Measurements from ENCODE around the gene UBE2O. TPM values are rescaled to one million over a fixed set of nuclear protein-coding genes. Genes with fewer than 3 reads are reported as not detected.

Gene UBE2O
- total RNA-seq, 1 experiment from 2014 or later = 57.4 TPM

GRCh38 chr17:76369804-76370203, 83.1 kb downstream of the UBE2O start:
- CTCF ChIA-PET = no interaction called here
- Histone ChIP-seq H3K4me1 (ENCODE audit: insufficient read depth, low read length, poor library complexity, severe bottlenecking) (no peaks in the 10 kb centered on the region), H3K27me3 (replicated peaks; ENCODE audit: insufficient read depth, low read depth, low read length, poor library complexity) (no peaks in the 10 kb centered on the region), H3K4me3 (ENCODE audit: low read depth, low read length, poor library complexity, severe bottlenecking) (no peak overlapping the region), H3K36me3 (ENCODE audit: insufficient read depth, low read length, poor library complexity, severe bottlenecking) (no peaks in the 10 kb centered on the region), H3K9me3 (ENCODE audit: low read depth, low read length, poor library complexity, severe bottlenecking) (no peaks in the 10 kb centered on the region), H3K27ac (ENCODE audit: low read depth, low read length, poor library complexity, severe bottlenecking) (no peak overlapping the region)
- intact Hi-C loops (cut with micrococcal nuclease; ENCODE audit: unreplicated experiment) = no loop called here
- DNase-seq (ENCODE audit: low spot score) = no peak
- POLR2A ChIA-PET (ENCODE audit: low non-redundant PET) = no interaction called here
- TF ChIP-seq CTCF (conservative IDR thresholded peaks at IDR 0.05; ENCODE audit: low read depth, low read length) = no peak
- TF ChIP-seq EZH2 (IDR thresholded peaks at IDR 0.05; ENCODE audit: borderline replicate concordance, low read depth, low read length, poor library complexity, severe bottlenecking) = no peak
- BruUV-seq (replicated peaks) = no TSS peak

- intact Hi-C loops (cut with micrococcal nuclease; ENCODE audit: unreplicated experiment) = no loop called here
- H3K27me3 ChIP-seq (replicated peaks; ENCODE audit: insufficient read depth, low read depth, low read length, poor library complexity) = no peaks in the 10 kb centered on the region
- ChIA-PET CTCF (no interaction called here), POLR2A (ENCODE audit: low non-redundant PET) (no interaction called here)
- H3K4me3 ChIP-seq (ENCODE audit: low read depth, low read length, poor library complexity, severe bottlenecking) = no peak overlapping the region
- DNase-seq (ENCODE audit: low spot score) = no peak
- no peaks in the 10 kb centered on the region for H3K4me1 ChIP-seq (ENCODE audit: insufficient read depth, low read length, poor library complexity, severe bottlenecking)
- no peaks in the 10 kb centered on the region for H3K9me3 ChIP-seq (ENCODE audit: low read depth, low read length, poor library complexity, severe bottlenecking)
- TF ChIP-seq EZH2 (IDR thresholded peaks at IDR 0.05; ENCODE audit: borderline replicate concordance, low read depth, low read length, poor library complexity, severe bottlenecking) = no peak
- TF ChIP-seq CTCF (conservative IDR thresholded peaks at IDR 0.05; ENCODE audit: low read depth, low read length) = no peak
- BruUV-seq (replicated peaks) = no TSS peak
- no peak overlapping the region for H3K27ac ChIP-seq (ENCODE audit: low read depth, low read length, poor library complexity, severe bottlenecking)
- H3K36me3 ChIP-seq (ENCODE audit: insufficient read depth, low read length, poor library complexity, severe bottlenecking) = no peaks in the 10 kb centered on the region
Measured at GRCh38 chr17:76369379-76369778, 83.6 kb downstream of the UBE2O start.

GRCh38 chr17:76368545-76368944, 84.4 kb downstream of the UBE2O start:
- H3K9me3 ChIP-seq (ENCODE audit: low read depth, low read length, poor library complexity, severe bottlenecking) = no peaks in the 10 kb centered on the region
- no peaks in the 10 kb centered on the region for H3K36me3 ChIP-seq (ENCODE audit: insufficient read depth, low read length, poor library complexity, severe bottlenecking)
- H3K4me3 ChIP-seq (ENCODE audit: low read depth, low read length, poor library complexity, severe bottlenecking) = no peak overlapping the region
- POLR2A ChIA-PET (ENCODE audit: low non-redundant PET) = no interaction called here
- H3K27ac ChIP-seq (ENCODE audit: low read depth, low read length, poor library complexity, severe bottlenecking) = no peak overlapping the region
- intact Hi-C loops (cut with micrococcal nuclease; ENCODE audit: unreplicated experiment) = no loop called here
- CTCF ChIA-PET = no interaction called here
- H3K27me3 ChIP-seq (replicated peaks; ENCODE audit: insufficient read depth, low read depth, low read length, poor library complexity) = no peaks in the 10 kb centered on the region
- DNase-seq (ENCODE audit: low spot score) = no peak
- no TSS peak for BruUV-seq (replicated peaks)
- H3K4me1 ChIP-seq (ENCODE audit: insufficient read depth, low read length, poor library complexity, severe bottlenecking) = no peaks in the 10 kb centered on the region
- TF ChIP-seq EZH2 (IDR thresholded peaks at IDR 0.05; ENCODE audit: borderline replicate concordance, low read depth, low read length, poor library complexity, severe bottlenecking) (no peak), CTCF (conservative IDR thresholded peaks at IDR 0.05; ENCODE audit: low read depth, low read length) (no peak)
